Measurements from ENCODE around the gene OR6C75. TPM values are rescaled to one million over a fixed set of nuclear protein-coding genes. Genes with fewer than 3 reads are reported as not detected.

OR6C75 gene
- total and polyA plus RNA-seq, 2 of the 4 experiments (the other 2 are of a cell fraction) = not detected

DNA sequence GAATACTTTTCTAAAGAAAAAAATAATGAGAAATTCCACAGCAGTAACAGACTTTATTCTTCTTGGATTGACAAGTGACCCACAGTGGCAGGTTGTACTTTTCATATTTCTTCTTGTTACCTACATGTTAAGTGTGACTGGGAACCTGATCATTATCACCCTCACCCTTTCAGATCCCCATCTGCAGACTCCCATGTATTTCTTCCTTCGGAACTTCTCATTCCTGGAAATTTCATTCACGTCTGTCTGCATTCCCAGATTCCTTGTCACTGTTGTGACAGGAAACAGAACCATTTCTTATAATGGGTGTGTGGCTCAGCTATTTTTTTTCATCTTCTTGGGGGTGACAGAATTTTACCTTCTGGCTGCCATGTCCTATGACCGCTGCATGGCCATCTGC is 2.3 kb downstream of the OR6C75 start:
- no TSS peak for BruUV-seq (replicated peaks)
- intact Hi-C loops (cut with micrococcal nuclease) = no loop called here
- no peak overlapping the region for H3K4me2 ChIP-seq (ENCODE audit: low read depth, low read length)
- H3K9ac ChIP-seq (ENCODE audit: low read depth, low read length) = no peak overlapping the region
- no peak overlapping the region for H3K14ac ChIP-seq (replicated peaks; ENCODE audit: low read depth, low read length)
- no peaks in the 10 kb centered on the region for H3K27me3 ChIP-seq (ENCODE audit: control insufficient read depth, insufficient read depth, low read length)
- no peak overlapping the region for H3K27ac ChIP-seq (ENCODE audit: insufficient read depth, low read length)
- no peaks in the 10 kb centered on the region for H3K79me1 ChIP-seq (ENCODE audit: low read depth in 1 of 2, low read length in 2 of 2)
- no peak overlapping the region for H2BK15ac ChIP-seq (ENCODE audit: low read depth, low read length)
- ChIA-PET POLR2A (ENCODE audit: unreplicated experiment) (no interaction called here), CTCF (no interaction called here)
- no peak overlapping the region for H4K5ac ChIP-seq (ENCODE audit: low read depth, low read length)
- dilution Hi-C loops (cut with HindIII; ENCODE audit: low sequenced_read_pairs, unreplicated experiment) = no loop called here
- no peaks in the 10 kb centered on the region for H3K4me1 ChIP-seq (ENCODE audit: control insufficient read depth, insufficient read depth, low read length)
- no peak for TF ChIP-seq SMC3 (IDR thresholded peaks at IDR 0.05; ENCODE audit: low read depth, low read length)
- TF ChIP-seq CHD1 (IDR thresholded peaks at IDR 0.05; ENCODE audit: low read depth, low read length) = no peak
- TF ChIP-seq, protein P1, sequence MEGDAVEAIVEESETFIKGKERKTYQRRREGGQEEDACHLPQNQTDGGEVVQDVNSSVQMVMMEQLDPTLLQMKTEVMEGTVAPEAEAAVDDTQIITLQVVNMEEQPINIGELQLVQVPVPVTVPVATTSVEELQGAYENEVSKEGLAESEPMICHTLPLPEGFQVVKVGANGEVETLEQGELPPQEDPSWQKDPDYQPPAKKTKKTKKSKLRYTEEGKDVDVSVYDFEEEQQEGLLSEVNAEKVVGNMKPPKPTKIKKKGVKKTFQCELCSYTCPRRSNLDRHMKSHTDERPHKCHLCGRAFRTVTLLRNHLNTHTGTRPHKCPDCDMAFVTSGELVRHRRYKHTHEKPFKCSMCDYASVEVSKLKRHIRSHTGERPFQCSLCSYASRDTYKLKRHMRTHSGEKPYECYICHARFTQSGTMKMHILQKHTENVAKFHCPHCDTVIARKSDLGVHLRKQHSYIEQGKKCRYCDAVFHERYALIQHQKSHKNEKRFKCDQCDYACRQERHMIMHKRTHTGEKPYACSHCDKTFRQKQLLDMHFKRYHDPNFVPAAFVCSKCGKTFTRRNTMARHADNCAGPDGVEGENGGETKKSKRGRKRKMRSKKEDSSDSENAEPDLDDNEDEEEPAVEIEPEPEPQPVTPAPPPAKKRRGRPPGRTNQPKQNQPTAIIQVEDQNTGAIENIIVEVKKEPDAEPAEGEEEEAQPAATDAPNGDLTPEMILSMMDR (conservative IDR thresholded peaks at IDR 0.05; ENCODE audit: low read depth, low read length) = no peak
- no peak for TF ChIP-seq FOS (IDR thresholded peaks at IDR 0.05; ENCODE audit: low read depth, low read length)
- no peak for TF ChIP-seq NFE2L2 (IDR thresholded peaks at IDR 0.05; ENCODE audit: low read depth, low read length)
- TF ChIP-seq, protein P2, sequence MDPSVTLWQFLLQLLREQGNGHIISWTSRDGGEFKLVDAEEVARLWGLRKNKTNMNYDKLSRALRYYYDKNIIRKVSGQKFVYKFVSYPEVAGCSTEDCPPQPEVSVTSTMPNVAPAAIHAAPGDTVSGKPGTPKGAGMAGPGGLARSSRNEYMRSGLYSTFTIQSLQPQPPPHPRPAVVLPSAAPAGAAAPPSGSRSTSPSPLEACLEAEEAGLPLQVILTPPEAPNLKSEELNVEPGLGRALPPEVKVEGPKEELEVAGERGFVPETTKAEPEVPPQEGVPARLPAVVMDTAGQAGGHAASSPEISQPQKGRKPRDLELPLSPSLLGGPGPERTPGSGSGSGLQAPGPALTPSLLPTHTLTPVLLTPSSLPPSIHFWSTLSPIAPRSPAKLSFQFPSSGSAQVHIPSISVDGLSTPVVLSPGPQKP (IDR thresholded peaks at IDR 0.05; ENCODE audit: borderline replicate concordance, low read depth, low read length) = no peak
- TF ChIP-seq RFX5 (IDR thresholded peaks at IDR 0.05; ENCODE audit: low read depth, low read length) = no peak
- TF ChIP-seq RAD21 (IDR thresholded peaks at IDR 0.05; ENCODE audit: low read length) = no peak
- no peak for TF ChIP-seq MAFK (IDR thresholded peaks at IDR 0.05; ENCODE audit: low read depth, low read length)
- TF ChIP-seq RCOR1 (IDR thresholded peaks at IDR 0.05; ENCODE audit: insufficient replicate concordance, low read length) = no peak
- TF ChIP-seq MAZ (IDR thresholded peaks at IDR 0.05; ENCODE audit: borderline replicate concordance, low read depth, low read length) = no peak
- TF ChIP-seq, protein P3, sequence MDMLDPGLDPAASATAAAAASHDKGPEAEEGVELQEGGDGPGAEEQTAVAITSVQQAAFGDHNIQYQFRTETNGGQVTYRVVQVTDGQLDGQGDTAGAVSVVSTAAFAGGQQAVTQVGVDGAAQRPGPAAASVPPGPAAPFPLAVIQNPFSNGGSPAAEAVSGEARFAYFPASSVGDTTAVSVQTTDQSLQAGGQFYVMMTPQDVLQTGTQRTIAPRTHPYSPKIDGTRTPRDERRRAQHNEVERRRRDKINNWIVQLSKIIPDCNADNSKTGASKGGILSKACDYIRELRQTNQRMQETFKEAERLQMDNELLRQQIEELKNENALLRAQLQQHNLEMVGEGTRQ (IDR thresholded peaks at IDR 0.05; ENCODE audit: low read depth, low read length) = no peak
- H3K36me3 ChIP-seq (ENCODE audit: control insufficient read depth, insufficient read depth, low read length) = no peaks in the 10 kb centered on the region
- H4K20me1 ChIP-seq (ENCODE audit: insufficient read depth, low read length) = no peaks in the 10 kb centered on the region
- H2AK9ac ChIP-seq (replicated peaks; ENCODE audit: low read depth, low read length, poor library complexity) = no peak overlapping the region
- no peak overlapping the region for H4K8ac ChIP-seq (ENCODE audit: low read depth in 2 of 2, low read length in 2 of 2)
- no peak overlapping the region for H3K4ac ChIP-seq (ENCODE audit: low read depth, low read length)
- in situ Hi-C loops (cut with MboI; ENCODE audit: low sequenced_read_pairs) = no loop called here
- H2AFZ ChIP-seq (replicated peaks; ENCODE audit: low read length, poor library complexity) = no peak overlapping the region
- H2BK5ac ChIP-seq (ENCODE audit: low read depth, low read length, poor library complexity, severe bottlenecking) = no peak overlapping the region
- no peak overlapping the region for H3K4me3 ChIP-seq (ENCODE audit: insufficient read depth, low read depth, low read length)
- no peaks in the 10 kb centered on the region for H3K9me3 ChIP-seq (ENCODE audit: control insufficient read depth, insufficient read depth, low read length)
- no peak for DNase-seq
- no peak overlapping the region for H2BK20ac ChIP-seq (ENCODE audit: low read depth, low read length)
- H3K18ac ChIP-seq (ENCODE audit: low read depth, low read length) = no peak overlapping the region
- H2BK120ac ChIP-seq (ENCODE audit: low read depth, low read length) = no peak overlapping the region
- no peaks in the 10 kb centered on the region for H3K9me1 ChIP-seq (ENCODE audit: insufficient read depth, low read length)
- WGBS, 2 experiments (ENCODE audit: extremely low coverage in 2 of 2, insufficient read length in 1 of 2) = 71% methylated on average over 1 of the region's 3 CpGs; no CpG with 5 or more reads in 1 of the 2 experiments
- no peak overlapping the region for H3K56ac ChIP-seq (ENCODE audit: extremely low read depth, insufficient read depth, low read length)
- no peak overlapping the region for H2AK5ac ChIP-seq (ENCODE audit: low read depth, low read length)
- no peak overlapping the region for H4K91ac ChIP-seq (ENCODE audit: insufficient read depth, low read depth, low read length)
- H3K23ac ChIP-seq (ENCODE audit: low read depth, low read length) = no peak overlapping the region
- no peak for ATAC-seq (ENCODE audit: low read depth)

All from IMR-90 (cell line).